DND-41 (cell line): ENCODE data around the gene ASPRV1.

Source experiments
- CTCF ChIP-seq: IDR thresholded peaks from 2 replicates; pipeline ENCODE4 v1.5.1; 2012; ENCODE audit warnings: borderline replicate concordance, low read length, moderate library complexity, mild to moderate bottlenecking; ENCODE audit not compliant: poor library complexity, severe bottlenecking; ENCODE audit errors: extremely low read depth
- EZH2 ChIP-seq: IDR thresholded peaks from 3 replicates; pipeline ENCODE4 v1.6.1; 2012; ENCODE audit warnings: borderline replicate concordance, low read depth, mild to moderate bottlenecking, moderate library complexity, low read length, inconsistent platforms; ENCODE audit not compliant: severe bottlenecking

GRCh38 chr2:69988086-69988635 is 26.7 kb upstream of the ASPRV1 start:
- TF ChIP-seq EZH2 (no peak), CTCF (no peak)
